ENCODE measurements around the gene PWWP2B. TPM values are rescaled to one million over a fixed set of nuclear protein-coding genes. Genes with fewer than 3 reads are reported as not detected.

PWWP2B gene
- 1.9 and 2.4 TPM in 2 replicates for total RNA-seq

DNA sequence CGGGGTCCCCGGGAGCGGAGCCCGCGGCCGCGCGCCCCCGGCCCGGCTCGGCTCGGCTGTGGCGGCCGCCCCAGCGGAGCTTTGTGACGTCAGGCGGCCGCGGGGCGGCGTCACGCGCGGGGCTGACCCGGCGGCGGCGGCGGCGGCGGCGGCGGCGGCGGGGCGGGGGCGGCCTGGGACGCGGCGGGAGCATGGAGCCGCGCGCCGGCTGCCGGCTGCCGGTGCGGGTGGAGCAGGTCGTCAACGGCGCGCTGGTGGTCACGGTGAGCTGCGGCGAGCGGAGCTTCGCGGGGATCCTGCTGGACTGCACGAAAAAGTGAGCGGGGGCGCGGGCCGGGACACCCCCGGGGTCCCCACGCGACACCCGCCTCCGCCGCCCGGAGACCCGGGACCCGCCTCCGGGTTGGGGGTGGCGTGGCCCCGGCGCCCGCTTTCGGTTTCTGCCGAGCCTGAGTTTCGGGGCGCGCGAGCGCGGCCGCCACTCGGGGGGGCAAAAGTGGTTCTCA lies at the start of gene PWWP2B:
PWWP2B (plus strand) TSS at position 165 of the 506 bp plus-strand sequence; CDS start at position 192, 27 bp downstream.

Other genes with a start within 250 kb of the PWWP2B start
- 28.4 and 33.4 TPM in 2 replicates for gene DPYSL4, start 210.3 kb upstream of the PWWP2B start, total RNA-seq
- 10.4 and 10.5 TPM in 2 replicates for gene STK32C, start 89.2 kb upstream of the PWWP2B start, total RNA-seq
- gene LRRC27, start 65.0 kb upstream of the PWWP2B start, total RNA-seq, result 6.6 and 7.6 TPM in 2 replicates
- gene INPP5A, start 140.6 kb downstream of the PWWP2B start, total RNA-seq, result 18.6 and 26.0 TPM in 2 replicates